ENCODE measurements around the gene TMEM187. TPM values are rescaled to one million over a fixed set of nuclear protein-coding genes. Genes with fewer than 3 reads are reported as not detected.

TMEM187 gene
- total and polyA plus RNA-seq, 10 of the 15 experiments (the other 5 are each of a cell fraction or from before 2014, with no cell fraction given), result 0.45 to 8.5 (median 4.1) TPM

GRCh38 chrX:153968255-153968654 is 4.3 kb upstream of the TMEM187 start (continued):
- no peak for TF ChIP-seq RELB (IDR thresholded peaks at IDR 0.05; ENCODE audit: low read depth)

GRCh38 chrX:153968754-153969124 is 3.8 kb upstream of the TMEM187 start:
- Histone ChIP-seq H3K4me1 (ENCODE audit: control insufficient read depth, insufficient read depth, low read length) (peaks cover 10% of the 10 kb centered on the region), H3K36me3 (ENCODE audit: control insufficient read depth in 2 of 2, insufficient read depth in 2 of 2, low read length in 1 of 2) (peaks cover 4% of the 10 kb centered on the region in 2 experiments; a peak in 3 of 4 replicates), H3K9ac (ENCODE audit: control insufficient read depth, insufficient read depth, low read length) (peak overlapping the region; percentile 74), H4K20me1 (ENCODE audit: control insufficient read depth, insufficient read depth) (no peaks in the 10 kb centered on the region; the same call in 1 of the 2 replicates), H3K79me2 (ENCODE audit: control insufficient read depth, insufficient read depth, low read length) (peaks cover 77% of the 10 kb centered on the region), H3K9me3 (replicated peaks; ENCODE audit: control insufficient read depth, insufficient read depth, low read length) (no peaks in the 10 kb centered on the region), H3K27me3 (replicated peaks in 1 of 2; ENCODE audit: control insufficient read depth in 2 of 2, insufficient read depth in 2 of 2, low read length in 1 of 2) (no peaks in the 10 kb centered on the region), H2AFZ (ENCODE audit: control insufficient read depth, low read depth, low read length) (no peak overlapping the region), H3K4me2 (ENCODE audit: control insufficient read depth, insufficient read depth) (peak overlapping the region; percentile 81), H3K4me3 (peak overlapping the region; percentile 80), H3K27ac (ENCODE audit: control insufficient read depth, insufficient read depth) (peak overlapping the region; percentile 66)
- DNase-seq (ENCODE audit: low read depth, low spot score) (no peak), ATAC-seq (no peak), FAIRE-seq (no peak)
- intact Hi-C loops (cut with micrococcal nuclease; ENCODE audit: unreplicated experiment) (loop anchor here (1.0 kb wide), 1 partner anchor 40 kb away; no protein-coding TSS in a partner anchor), in situ Hi-C loops (cut with MboI) (loop anchor here (10.0 kb wide), 1 partner anchor 1014 kb away; no protein-coding TSS in a partner anchor)
- no TSS peak for BruUV-seq (replicated peaks)
- ChIA-PET POLR2A (interaction anchor here (0.9 to 7.9 kb wide), 7 partner anchors 13 to 52 kb away, joined by 3 to 68 read pairs (median 11); partner anchors contain the start of genes ARHGAP4 and IRAK1), RAD21 (ENCODE audit: unreplicated experiment) (interaction anchor here (0.9 to 6.4 kb wide), 6 partner anchors 12 to 52 kb away, joined by 3 to 48 read pairs (median 10); partner anchors contain the start of gene ARHGAP4), SMC1A (ENCODE audit: uncharacterized antibody, unreplicated experiment) (interaction anchor here (1.0 to 4.7 kb wide), 9 partner anchors 12 to 52 kb away, joined by 3 to 21 read pairs (median 4); partner anchors contain the start of gene ARHGAP4), CTCF (interaction anchor here (0.9 to 5.9 kb wide), 9 partner anchors 12 to 205 kb away, joined by 3 to 35 read pairs (median 5); no protein-coding TSS in a partner anchor)
- WGBS (ENCODE audit: insufficient coverage, insufficient replicate concordance, low lambda C conversion rate, missing lambda C conversion rate), result 28% methylated on average over 12 of the region's 12 CpGs
- 0 out of 2 replicates have a peak, but pooled peaks have one; percentile 20 for TF ChIP-seq GATAD2B (conservative IDR thresholded peaks at IDR 0.05; ENCODE audit: low read depth)
- peak; percentile 34; the same call in 1 of the 2 replicates for TF ChIP-seq IKZF1 (conservative IDR thresholded peaks at IDR 0.05)
- TF ChIP-seq CBX5 (IDR thresholded peaks at IDR 0.05; ENCODE audit: low read depth), result no peak
- no peak for TF ChIP-seq CBX3 (IDR thresholded peaks at IDR 0.05; ENCODE audit: borderline replicate concordance, low read depth)
- TF ChIP-seq ZBTB33 (IDR thresholded peaks at IDR 0.05), result no peak
- no peak for TF ChIP-seq HDAC2 (IDR thresholded peaks at IDR 0.05)
- TF ChIP-seq USF2 (IDR thresholded peaks at IDR 0.05; ENCODE audit: borderline replicate concordance, low read depth, low read length), result no peak
- TF ChIP-seq SKIL (IDR thresholded peaks at IDR 0.05; ENCODE audit: low read depth, poor library complexity, severe bottlenecking), result no peak
- TF ChIP-seq MEF2A (IDR thresholded peaks at IDR 0.05; ENCODE audit: insufficient read depth, low read depth, low read length), result no peak
- TF ChIP-seq HDGF (IDR thresholded peaks at IDR 0.05), result no peak
- no peak for TF ChIP-seq RB1 (IDR thresholded peaks at IDR 0.05; ENCODE audit: borderline replicate concordance)

Measured in GM12878 (cell line).